RCC 7860 (cell line): ENCODE results near the gene DOK7.
A peak's percentile ranks its signal among the peaks of the same experiment; 100 is the strongest.
"Not testable (repeated sequence)": the region's sequence is repeated elsewhere in the genome, so short reads cannot be mapped to it uniquely, and the experiment has no call there.

Experiments used
- DNase-seq: peaks from one replicate; pipeline ENCODE4 v3.0.0-alpha.2; 2015; ENCODE audit warnings: low spot score
- FAIRE-seq: peaks from 2 replicates; lab custom pipeline; 2012; peaks lifted over from hg19 to GRCh38; lab: Jason Lieb, UNC

DOK7 gene

DNA sequence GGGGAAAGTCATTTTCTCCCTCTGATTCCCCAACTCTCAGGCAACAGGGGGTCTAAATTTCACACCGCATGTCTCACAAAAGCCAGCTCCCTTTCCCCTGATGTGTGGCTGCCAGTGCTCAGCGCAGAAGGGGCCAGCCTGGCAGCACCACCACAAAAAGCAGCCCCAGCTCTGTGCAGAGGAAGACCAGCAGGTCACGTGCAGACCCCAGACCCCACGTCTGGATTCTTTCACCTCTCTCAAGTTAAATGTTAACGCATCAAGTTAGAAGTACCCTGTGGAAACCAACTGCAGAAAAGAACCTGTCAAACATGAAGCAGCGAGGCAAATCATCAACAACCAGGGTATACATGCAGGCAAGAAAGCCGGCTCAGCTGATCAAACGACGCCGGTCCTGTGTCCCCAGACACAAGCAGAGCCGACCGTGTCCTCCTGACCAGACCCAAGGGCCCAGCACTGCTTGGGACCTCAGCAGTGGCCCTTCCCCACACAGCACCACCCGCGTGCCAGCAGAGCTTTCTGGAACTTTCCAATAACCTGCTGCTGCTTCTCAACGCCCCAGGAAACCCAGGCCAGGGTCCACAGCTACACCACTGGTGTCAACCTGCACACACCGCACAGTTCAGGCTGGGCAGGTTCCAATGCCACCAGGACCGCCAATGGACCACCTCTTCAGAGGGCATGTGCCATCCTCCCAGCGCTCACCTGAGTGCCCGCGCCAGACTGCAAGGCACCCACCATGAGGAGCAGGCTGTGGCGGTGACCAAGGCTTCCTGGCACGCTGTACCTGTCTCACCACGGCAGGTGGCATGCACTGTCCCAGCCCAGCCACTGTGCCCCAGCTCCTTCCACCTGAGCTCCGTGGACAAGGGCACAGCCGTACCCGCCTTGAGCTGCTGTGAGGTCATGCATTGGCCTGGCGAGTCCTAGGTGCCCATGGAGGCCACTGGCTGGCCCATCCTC is 65.1 kb downstream of the DOK7 start:
- DNase-seq, result no peak
- no peak for FAIRE-seq

DNA sequence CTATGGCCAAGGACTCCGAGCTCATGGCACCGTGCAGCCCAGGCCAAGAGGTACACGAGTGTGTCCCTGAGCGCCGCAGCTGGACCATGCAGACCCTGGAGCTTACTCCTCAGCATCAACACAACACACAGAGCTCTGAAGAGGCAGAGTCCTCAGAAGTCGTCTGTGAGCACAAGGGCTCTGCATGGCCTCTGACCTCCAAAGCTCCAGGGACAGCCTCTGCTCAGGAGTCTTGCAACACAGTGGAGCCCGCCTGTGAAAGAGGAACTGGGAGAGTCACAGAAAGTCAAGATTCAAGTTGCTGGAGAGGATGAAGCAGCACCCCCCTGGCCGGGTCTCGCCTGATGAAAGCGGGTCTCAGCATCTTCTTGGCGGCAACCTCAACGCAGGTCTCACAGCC is 66.3 kb downstream of the DOK7 start:
- FAIRE-seq, result no peak

DNA sequence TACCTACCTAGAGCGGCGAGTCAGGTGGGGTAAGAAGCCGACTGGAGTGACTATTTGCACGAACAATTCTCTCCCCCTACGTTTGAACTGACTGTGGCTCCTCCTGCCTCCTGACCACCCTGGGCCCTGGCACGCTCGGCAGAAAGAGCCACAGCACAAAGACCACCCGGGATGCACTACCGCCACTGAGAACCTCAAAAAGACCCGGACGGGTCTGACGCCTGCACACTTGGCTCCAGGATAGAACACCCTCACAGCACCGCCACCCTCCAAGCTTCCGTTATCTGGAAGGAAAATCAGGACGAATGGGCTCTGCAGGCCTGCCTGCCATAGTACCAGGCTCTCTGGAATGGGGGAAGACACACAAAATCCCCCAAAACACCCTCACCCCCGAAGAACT is 66.9 kb downstream of the DOK7 start:
- no peak for FAIRE-seq
- no peak for DNase-seq

More for the DNA sequence above, 66.3 kb downstream of the DOK7 start:
- DNase-seq, result no peak

DNA sequence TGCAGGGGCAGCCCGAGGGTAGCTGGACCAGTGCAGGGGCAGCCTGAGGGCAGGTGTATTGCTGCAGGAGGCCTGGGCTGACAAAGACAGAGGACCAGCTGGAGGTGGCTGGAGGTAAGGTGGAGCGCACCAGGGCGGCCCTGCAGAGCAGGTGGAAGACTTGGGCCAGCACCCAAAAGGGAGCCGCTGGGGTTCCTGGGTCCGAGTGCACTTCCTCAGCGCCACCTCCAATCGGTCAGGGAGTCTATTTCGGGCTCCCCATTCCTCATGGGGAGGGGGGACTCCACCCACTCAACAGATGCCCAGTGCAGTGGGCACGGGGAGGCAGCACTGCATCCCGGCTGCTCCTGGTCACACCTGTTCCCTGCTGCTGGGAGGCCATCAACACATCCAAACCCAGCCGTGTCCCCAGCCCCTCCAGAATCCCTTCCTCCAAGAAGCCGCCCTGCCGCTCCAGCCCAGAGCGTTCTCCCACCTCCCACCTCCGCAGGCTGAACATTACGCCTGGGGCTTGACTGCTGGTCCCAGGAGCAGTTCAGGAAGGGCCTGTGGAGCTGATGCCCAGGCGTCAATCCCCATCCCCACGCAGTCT is 67.7 kb downstream of the DOK7 start:
- no peak for DNase-seq
- FAIRE-seq, result no peak

DNA sequence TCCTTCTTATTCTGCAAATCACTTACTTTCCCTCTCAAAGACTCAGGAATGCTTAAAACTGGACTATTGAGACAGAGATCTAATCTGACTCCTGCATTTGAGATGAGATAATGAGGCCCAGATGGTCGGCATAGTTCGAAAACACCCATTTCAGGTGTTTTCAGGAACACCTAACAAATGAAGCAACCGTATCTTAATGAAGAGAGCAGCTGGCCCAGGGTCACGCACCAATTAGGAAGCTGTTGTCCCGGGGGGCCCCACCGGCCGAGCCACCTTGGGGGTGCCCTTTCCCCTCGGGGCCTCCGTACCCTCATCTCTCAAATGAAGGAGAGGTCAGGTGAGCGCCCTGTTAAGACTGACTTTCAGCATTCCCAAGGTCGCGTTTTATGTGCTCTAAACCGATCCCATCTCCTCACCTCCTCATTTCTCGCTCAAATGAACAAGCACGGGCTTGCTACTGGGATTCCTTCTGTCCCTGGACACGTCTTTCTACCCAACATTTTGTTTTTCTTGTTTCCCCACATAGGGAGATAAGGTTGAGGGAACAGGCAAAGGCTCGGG is 68.3 kb downstream of the DOK7 start:
- DNase-seq (no peak), FAIRE-seq (no peak)

GRCh38 chr4:3531879-3532750 is 69.0 kb downstream of the DOK7 start, which contains the start of gene LRPAP1:
LRPAP1 (minus strand) TSS chr4:3532422; CDS start chr4:3532412, 10 bp downstream.
- FAIRE-seq (no peak), DNase-seq (peak; percentile 71)

GRCh38 chr4:3532751-3533422 is 69.8 kb downstream of the DOK7 start:
- FAIRE-seq (no peak), DNase-seq (no peak)

DNA sequence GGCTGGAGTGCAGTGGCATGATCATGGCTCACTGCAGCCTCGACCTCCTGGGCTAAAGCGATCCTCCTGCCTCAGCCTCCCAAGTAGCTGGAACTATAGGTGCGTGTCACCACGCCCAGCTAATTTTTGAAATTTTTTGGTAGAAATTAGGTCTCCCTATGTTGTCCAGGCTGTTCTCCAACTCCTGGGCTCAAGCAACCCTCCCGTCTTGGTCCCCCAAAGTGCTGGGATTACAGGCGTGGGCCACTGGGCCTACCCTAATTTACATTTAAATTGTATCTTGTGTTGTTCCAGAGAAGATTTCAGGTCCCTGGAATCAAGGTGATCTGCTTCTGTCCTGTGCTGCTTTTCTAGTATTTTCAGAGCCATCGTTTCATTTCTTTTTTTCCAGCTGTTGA is 70.3 kb downstream of the DOK7 start:
- FAIRE-seq, result no peak

DNA sequence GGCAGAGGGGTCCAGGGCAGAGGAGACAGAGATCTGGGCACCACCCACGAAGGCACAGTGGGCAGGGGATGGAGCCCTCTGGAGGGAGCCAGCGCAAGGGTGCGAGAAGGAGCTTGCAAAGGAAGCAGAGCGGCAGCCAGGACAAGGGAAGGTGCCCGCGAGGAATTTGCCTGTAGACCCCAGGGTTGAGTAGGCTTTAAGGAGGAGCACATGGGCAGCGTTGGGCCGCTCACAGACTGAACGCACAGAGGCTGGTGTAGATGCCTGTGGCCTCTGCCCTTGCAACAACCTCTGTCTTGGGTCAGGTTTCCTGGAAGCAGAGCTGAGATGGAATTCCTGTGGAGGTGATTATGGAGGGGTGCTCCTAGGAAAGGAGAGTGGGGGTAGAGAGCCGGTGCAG is 72.7 kb downstream of the DOK7 start:
- not testable (repeated sequence) for FAIRE-seq, DNase-seq

More for the DNA sequence above, 70.3 kb downstream of the DOK7 start:
- DNase-seq, result no peak

DNA sequence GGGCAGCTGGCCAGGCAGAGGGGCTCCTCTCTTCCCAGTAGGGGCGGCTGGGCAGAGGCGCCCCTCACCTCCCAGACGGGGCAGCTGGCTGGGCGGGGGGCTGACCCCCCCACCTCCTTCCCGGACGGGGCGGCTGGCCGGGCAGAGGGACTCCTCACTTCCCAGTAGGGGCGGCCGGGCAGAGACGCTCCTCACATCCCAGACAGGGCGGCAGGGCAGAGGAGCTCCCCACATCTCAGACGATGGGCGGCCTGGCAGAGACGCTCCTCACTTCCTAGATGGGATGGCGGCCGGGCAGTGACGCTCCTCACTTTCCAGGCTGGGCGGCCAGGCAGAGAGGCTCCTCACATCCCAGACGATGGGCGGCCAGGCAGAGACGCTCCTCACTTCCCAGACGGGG is 75.8 kb downstream of the DOK7 start:
- not testable (repeated sequence) for FAIRE-seq, DNase-seq

- FAIRE-seq, DNase-seq: not testable (repeated sequence)
Observed at GRCh38 chr4:3543415-3543814, 80.3 kb downstream of the DOK7 start.
